CD4-positive, alpha-beta T cell treated with Interleukin-10 for 1 hour (primary cell): ENCODE measurements around the gene TNRC6B.

Source experiments
- DNase-seq: peaks from one replicate; pipeline ENCODE4 v3.0.0-alpha.2; 2020

The TNRC6B gene

DNA sequence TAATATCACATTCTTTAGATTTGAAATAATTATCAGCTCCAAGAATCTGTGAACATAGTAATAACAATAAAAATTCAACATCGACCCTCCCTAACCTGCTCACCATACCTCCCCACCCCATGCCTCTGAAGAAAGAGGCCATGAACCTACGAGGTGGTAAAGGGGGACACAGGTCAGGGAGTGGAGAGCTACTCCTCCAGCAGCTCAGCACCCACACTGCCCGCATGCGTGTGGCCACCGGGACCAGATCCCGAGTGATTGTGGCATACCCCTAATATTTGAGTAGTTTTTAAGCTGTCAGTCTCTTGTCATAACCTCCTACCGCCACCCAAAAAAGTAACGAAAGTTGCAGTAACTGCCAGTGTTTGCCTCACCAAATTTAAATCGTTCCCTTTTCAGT is 151.7 kb downstream of the TNRC6B start:
- DNase-seq: no peak

- DNase-seq: no peak
Measured at GRCh38 chr22:40330086-40330485, 152.4 kb downstream of the TNRC6B start.

GRCh38 chr22:40330615-40331014 is 152.9 kb downstream of the TNRC6B start:
- DNase-seq: no peak

DNA sequence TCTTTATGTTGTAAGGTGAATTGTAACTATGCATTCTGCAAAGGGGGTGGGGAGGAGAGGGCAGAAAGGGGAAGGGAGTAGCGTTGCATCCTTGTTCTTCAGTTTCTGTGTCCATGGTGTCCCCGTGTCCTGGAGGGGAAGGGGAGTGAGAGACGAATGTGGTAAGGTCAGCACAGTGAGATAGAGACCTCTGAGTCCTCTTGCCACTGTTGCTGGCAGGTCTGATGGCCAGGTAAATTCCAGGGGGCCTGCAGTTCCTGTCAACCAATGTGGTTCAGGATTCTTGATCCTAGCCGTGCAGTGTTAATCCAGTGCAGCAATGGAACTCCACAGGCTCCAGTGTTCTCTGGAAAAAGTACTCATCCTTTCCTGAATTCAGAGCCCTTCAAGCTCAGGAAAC is 154.0 kb downstream of the TNRC6B start:
- no peak for DNase-seq

GRCh38 chr22:40332319-40332781 is 154.6 kb downstream of the TNRC6B start:
- DNase-seq: no peak

- DNase-seq: no peak
Measured at GRCh38 chr22:40334060-40334459, 156.3 kb downstream of the TNRC6B start.

- peak; percentile 59 for DNase-seq
Measured at GRCh38 chr22:40334899-40335298, 157.2 kb downstream of the TNRC6B start.

DNA sequence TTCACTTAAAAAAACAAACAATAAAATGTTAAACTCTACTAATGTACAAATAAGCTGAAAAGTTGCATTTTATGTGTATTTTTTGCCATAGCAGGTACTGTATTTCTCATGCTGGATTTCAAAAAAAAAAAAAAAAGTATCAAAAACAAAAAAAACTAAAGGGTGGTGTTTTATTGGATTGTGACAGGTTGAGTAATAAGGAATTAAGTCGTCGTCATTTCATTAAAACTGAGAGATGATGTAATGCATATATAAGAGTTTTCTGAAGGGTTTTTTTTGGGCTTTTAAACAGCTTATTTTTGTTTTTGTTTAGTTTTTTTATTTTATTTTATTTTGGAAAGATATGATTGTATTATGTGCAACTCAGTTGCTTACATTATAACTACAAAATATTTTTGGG is 157.6 kb downstream of the TNRC6B start:
- DNase-seq: no peak

GRCh38 chr22:40340044-40340443 is 162.3 kb downstream of the TNRC6B start:
- no peak for DNase-seq

- no peak for DNase-seq
Measured at GRCh38 chr22:40341604-40342003, 163.9 kb downstream of the TNRC6B start.

DNA sequence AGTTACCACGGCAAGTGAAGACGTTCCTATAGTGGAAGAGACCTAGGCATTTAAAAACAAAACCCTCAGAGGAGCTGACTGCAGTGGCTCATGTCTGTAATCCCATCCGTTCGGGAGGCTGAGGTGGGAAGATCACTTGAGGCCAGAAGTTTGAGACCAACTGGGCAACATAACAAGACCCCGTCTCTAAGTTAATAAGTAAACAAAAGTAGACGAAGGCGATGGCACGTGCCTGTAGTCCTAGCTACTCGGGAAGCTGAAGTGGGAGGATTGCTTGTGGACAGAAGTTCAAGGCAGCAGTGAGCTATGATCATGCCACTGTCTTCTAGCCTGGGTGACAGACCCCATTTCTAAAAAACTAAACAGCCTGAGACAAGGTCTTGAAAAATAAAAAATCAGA is 164.8 kb downstream of the TNRC6B start:
- no peak for DNase-seq

DNA sequence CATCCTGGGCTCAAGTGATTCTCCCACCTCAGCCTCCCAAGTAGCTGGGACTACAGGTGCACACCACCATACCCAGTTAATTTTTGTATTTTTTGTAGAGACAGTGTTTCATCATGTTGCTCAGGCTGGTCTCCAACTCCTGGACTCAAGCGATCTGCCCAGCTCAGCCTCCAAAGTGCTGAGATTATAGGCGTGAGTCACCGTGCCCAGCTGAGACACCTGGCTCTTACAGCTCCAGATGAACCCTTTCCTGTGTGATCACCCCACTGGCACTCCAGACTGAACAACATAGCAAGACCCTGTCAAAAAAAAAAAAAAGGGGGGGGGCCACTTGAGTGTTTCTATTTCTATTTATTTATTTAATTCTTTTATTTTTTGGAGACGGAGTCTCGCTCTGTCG is 167.5 kb downstream of the TNRC6B start:
- peak; percentile 44 for DNase-seq

GRCh38 chr22:40345815-40346184 is 168.1 kb downstream of the TNRC6B start:
- DNase-seq: peak; percentile 59

DNA sequence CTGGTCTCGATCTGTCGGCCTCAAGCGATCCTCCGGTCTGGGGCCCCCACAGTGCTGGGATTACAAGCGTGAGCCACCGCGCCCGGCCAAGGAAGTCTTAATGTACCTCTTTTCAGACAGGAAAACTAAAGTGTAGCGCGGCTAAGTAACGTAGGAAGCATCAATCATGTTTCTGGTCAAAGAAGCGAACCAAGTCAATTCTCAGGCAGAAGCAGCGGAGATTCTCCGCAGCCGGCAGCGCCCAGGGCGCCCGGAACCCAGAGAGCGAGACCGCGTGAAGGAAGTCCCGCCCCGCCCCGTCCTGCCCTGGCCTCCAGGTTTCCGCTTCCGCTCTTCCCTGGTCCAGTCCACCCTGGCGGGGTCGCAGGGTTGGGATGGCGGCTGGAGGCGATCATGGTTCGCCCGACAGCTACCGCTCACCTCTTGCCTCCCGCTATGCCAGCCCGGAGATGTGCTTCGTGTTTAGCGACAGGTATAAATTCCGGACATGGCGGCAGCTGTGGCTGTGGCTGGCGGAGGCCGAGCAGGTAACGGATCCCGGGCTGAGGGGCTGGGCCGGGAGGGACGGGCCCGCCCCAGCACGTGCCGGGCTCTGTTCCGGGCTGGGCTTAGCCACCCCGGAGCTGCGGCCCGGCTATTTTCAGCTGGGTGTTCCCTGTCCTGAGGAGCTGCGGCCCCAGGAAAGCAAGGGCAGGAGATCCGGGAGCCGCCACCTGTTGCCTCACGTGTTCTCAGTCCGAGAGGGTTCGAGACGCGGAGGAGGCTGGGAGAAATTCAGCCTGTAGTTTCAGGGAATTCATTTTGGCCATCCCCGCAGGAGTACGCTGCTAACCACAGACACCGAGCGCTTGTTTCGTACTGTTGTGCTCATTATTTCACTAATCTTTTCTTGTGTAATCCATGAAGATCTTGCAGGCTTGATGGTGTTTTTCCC is 168.7 kb downstream of the TNRC6B start, which contains the start of gene ADSL:
Gene ADSL, plus strand, starts transcription at position 316 of the 934 bp plus-strand sequence. Its CDS starts 59 bp downstream, at position 375.
- peak; percentile 85 for DNase-seq

GRCh38 chr22:40347300-40347699 is 169.6 kb downstream of the TNRC6B start:
- no peak for DNase-seq

DNA sequence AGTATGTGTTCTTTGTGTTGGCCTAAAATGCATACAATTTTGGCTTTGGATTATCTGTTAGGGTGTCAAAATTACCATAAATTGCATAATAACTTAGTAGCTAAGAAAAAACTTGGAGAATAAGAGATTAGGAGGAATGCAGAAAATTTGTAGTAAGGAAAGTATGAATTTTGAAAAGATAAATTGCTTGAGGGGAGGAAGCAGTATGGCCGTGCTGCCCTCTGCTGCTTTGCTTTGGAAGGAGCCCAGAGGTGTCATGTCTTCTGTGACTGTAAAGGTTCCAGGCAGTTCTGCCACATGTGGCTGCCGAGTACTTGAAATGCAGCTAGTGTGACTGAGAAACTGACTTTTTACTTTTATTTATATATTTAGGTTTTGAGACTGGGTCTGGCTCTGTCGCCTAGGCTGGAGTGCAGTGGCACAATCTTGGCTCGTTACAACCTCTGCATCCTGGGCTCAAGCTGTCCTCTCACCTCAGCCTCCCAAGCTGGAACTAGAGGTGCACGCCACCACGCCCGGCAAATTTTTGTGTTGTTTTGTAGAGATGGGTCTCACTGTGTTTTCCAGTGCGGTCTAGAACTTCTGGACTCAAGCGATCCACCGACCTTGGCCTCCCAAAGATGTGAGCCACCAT is 170.4 kb downstream of the TNRC6B start:
- peak; percentile 76 for DNase-seq

DNA sequence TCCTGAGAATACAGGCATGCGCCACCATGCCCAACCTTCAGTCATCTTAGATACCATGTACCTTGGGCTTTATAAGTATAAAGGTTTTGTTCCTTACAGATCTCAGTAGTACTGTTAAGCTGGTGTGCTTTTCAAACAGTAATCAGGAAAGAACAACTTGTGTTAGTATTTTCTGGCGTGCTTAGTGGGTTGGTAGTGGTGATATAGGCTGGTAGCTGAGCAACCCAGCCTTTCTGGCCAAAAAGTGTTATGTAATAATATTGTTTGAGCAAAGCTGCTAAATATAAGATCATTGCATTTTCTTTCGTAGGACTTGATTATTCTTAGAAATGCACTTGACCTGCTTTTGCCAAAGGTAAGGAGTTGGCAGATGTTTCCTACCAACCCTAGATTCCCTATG is 175.0 kb downstream of the TNRC6B start:
- DNase-seq: no peak

GRCh38 chr22:40361100-40361499 is 183.4 kb downstream of the TNRC6B start:
- DNase-seq: no peak

DNA sequence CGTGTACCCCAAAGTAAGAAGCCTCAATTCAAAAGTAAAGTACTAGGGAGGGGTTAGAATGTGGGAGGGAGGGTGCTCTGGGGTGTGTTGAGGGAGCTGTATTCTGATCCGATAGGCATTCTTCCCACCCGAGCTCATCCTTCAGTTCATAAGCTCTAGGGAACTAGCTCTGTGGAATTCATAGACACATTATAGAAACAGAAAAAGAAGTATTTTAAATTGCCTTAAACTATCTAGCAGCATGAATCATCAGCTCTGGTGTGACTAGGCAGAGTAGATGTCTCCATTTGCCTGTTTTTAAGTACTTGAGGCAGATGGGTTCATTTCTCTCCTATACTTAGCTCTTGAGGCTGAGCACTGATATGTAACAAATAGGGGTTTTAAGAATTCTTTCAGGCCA is 185.3 kb downstream of the TNRC6B start:
- DNase-seq: no peak

GRCh38 chr22:40364431-40364830 is 186.7 kb downstream of the TNRC6B start:
- DNase-seq: no peak

GRCh38 chr22:40366068-40366467 is 188.3 kb downstream of the TNRC6B start:
- DNase-seq: no peak

DNA sequence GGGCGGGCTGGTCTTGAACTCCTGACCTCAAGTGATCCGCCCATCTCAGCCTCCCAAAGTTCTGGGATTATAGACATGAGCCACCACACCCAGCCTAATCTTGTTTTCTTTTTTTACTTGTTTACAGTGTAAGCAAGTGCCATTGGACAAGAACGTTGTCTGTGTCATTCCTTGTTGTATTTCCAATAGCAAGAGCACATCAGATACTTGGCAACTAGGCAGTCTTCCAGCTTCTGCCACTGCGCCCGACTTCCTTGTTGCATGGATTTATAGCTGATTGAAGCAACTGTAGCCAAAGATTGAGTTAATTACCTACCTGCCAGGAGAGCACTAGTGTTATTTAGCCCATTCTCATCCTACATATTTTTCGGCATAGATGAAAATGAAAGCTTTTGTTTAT is 189.6 kb downstream of the TNRC6B start:
- no peak for DNase-seq

DNA sequence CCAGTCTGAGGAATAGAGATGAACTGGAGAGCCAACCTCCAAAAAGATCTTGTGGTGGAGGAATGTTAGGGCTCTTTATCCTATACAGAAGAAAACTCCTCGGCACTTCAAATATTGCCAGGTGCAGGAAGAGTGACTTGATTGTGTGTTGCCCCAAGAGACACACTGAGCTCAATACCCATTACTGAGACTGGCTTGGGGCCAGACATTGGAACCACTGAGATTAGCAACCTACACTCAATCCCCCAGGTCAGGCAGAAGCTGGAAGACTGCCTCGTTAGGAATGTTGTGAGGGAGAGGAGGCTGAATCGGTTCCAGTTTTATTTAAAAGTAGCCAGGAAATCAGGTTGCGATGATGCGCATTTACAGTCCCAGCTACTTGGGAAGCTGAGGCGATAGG is 190.3 kb downstream of the TNRC6B start:
- no peak for DNase-seq

DNA sequence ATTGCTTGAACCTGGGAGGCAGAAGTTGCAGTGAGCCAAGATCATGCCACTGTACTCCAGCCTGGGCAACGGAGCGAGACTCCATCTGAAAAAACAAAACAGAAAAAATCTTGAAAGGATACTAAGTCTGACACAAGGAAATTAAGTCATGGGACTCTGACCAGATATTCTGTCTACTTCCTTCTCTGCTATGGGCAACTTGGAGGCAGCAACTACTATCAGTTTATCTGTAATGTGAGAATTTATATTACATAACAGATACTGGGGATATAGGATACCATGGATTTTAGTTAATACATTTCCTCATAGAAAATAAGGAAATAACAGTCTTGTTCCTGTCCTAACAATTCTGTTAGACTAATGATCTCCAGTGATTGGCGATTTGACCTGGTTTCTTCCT is 191.1 kb downstream of the TNRC6B start:
- DNase-seq: no peak
